ENCODE data around the gene C1orf35.

GRCh38 chr1:228084797-228085196 lies 18.3 kb downstream of the C1orf35 start:
- TF ChIP-seq, protein P1, sequence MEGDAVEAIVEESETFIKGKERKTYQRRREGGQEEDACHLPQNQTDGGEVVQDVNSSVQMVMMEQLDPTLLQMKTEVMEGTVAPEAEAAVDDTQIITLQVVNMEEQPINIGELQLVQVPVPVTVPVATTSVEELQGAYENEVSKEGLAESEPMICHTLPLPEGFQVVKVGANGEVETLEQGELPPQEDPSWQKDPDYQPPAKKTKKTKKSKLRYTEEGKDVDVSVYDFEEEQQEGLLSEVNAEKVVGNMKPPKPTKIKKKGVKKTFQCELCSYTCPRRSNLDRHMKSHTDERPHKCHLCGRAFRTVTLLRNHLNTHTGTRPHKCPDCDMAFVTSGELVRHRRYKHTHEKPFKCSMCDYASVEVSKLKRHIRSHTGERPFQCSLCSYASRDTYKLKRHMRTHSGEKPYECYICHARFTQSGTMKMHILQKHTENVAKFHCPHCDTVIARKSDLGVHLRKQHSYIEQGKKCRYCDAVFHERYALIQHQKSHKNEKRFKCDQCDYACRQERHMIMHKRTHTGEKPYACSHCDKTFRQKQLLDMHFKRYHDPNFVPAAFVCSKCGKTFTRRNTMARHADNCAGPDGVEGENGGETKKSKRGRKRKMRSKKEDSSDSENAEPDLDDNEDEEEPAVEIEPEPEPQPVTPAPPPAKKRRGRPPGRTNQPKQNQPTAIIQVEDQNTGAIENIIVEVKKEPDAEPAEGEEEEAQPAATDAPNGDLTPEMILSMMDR (IDR thresholded peaks at IDR 0.05), result no peak
- TF ChIP-seq EZH2 (IDR thresholded peaks at IDR 0.05), result no peak

Measured in neural progenitor cell (in vitro differentiated cells).